Measurements from ENCODE around the gene SLC12A1.

The SLC12A1 gene

GRCh38 chr15:48242535-48242934 is 36.4 kb downstream of the SLC12A1 start:
- no peak for DNase-seq (ENCODE audit: low spot score)

GRCh38 chr15:48244921-48245320 is 38.8 kb downstream of the SLC12A1 start:
- DNase-seq (ENCODE audit: low spot score), result no peak

GRCh38 chr15:48248414-48248813 is 42.3 kb downstream of the SLC12A1 start:
- DNase-seq (ENCODE audit: low spot score), result no peak

- peak; percentile 71 for DNase-seq (ENCODE audit: low spot score)
Observed at GRCh38 chr15:48250640-48251076, 44.6 kb downstream of the SLC12A1 start.

GRCh38 chr15:48253172-48253571 is 47.1 kb downstream of the SLC12A1 start:
- no peak for DNase-seq (ENCODE audit: low spot score)

- DNase-seq (ENCODE audit: low spot score), result no peak
Observed at GRCh38 chr15:48265135-48265534, 59.0 kb downstream of the SLC12A1 start.

GRCh38 chr15:48266024-48266689 is 60.1 kb downstream of the SLC12A1 start:
- no peak for DNase-seq (ENCODE audit: low spot score)

GRCh38 chr15:48267766-48268165 is 61.7 kb downstream of the SLC12A1 start:
- DNase-seq (ENCODE audit: low spot score), result no peak

GRCh38 chr15:48273049-48273448 is 66.9 kb downstream of the SLC12A1 start:
- DNase-seq (ENCODE audit: low spot score), result no peak

- no peak for DNase-seq (ENCODE audit: low spot score)
Observed at GRCh38 chr15:48278666-48279065, 72.6 kb downstream of the SLC12A1 start.

- DNase-seq (ENCODE audit: low spot score), result no peak
Observed at GRCh38 chr15:48279608-48280007, 73.5 kb downstream of the SLC12A1 start.

GRCh38 chr15:48281674-48282073 is 75.6 kb downstream of the SLC12A1 start:
- no peak for DNase-seq (ENCODE audit: low spot score)

GRCh38 chr15:48282216-48282615 is 76.1 kb downstream of the SLC12A1 start:
- DNase-seq (ENCODE audit: low spot score), result no peak

GRCh38 chr15:48283396-48284145 is 77.5 kb downstream of the SLC12A1 start:
- DNase-seq (ENCODE audit: low spot score), result no peak

GRCh38 chr15:48285329-48286214 is 79.5 kb downstream of the SLC12A1 start:
- DNase-seq (ENCODE audit: low spot score), result peak; percentile 77

- DNase-seq (ENCODE audit: low spot score), result no peak
Observed at GRCh38 chr15:48289628-48290027, 83.5 kb downstream of the SLC12A1 start.

- DNase-seq (ENCODE audit: low spot score), result no peak
Observed at GRCh38 chr15:48292458-48292857, 86.4 kb downstream of the SLC12A1 start.

- DNase-seq (ENCODE audit: low spot score), result no peak
Observed at GRCh38 chr15:48297668-48298067, 91.6 kb downstream of the SLC12A1 start.

- no peak for DNase-seq (ENCODE audit: low spot score)
Observed at GRCh38 chr15:48298914-48299313, 92.8 kb downstream of the SLC12A1 start.

GRCh38 chr15:48300038-48300437 is 93.9 kb downstream of the SLC12A1 start:
- DNase-seq (ENCODE audit: low spot score), result no peak

GRCh38 chr15:48304398-48304797 is 98.3 kb downstream of the SLC12A1 start:
- DNase-seq (ENCODE audit: low spot score), result no peak

- no peak for DNase-seq (ENCODE audit: low spot score)
Observed at GRCh38 chr15:48306639-48307038, 100.5 kb downstream of the SLC12A1 start.

- DNase-seq (ENCODE audit: low spot score), result no peak
Observed at GRCh38 chr15:48307586-48307985, 101.5 kb downstream of the SLC12A1 start.

Data from left forelimb (tissue), 1 donor.